Right cardiac atrium (tissue), 5 donors: ENCODE measurements around the gene OSBPL10. TPM values are rescaled to one million over a fixed set of nuclear protein-coding genes. Genes with fewer than 3 reads are reported as not detected.

Source experiments
- ATAC-seq, 2 donors: fragments of 200-7000 bp; cut with Tn5 transposase; one replicate each; pipeline versions ENCODE4 v1.8.0 to v1.9.1; 2020; ENCODE audit warnings: moderate library complexity in 2 of 2, mild to moderate bottlenecking in 1 of 2
- DNase-seq, 3 donors: peaks; one replicate each; pipeline ENCODE4 v3.0.0-alpha.2; 2020
- H3K27ac ChIP-seq: one replicate; pipeline ENCODE4 v1.5.1; 2013; ENCODE audit warnings: mild to moderate bottlenecking, low read length, control low read depth, moderate library complexity
- H3K27me3 ChIP-seq: one replicate; pipeline ENCODE4 v1.6.1; 2013; ENCODE audit not compliant: control insufficient read depth, insufficient read depth
- H3K4me1 ChIP-seq: one replicate; pipeline ENCODE4 v1.6.1; 2013; ENCODE audit warnings: low read length; ENCODE audit not compliant: control insufficient read depth, insufficient read depth
- H3K4me3 ChIP-seq: one replicate; pipeline ENCODE4 v1.5.1; 2013; ENCODE audit warnings: low read length, control low read depth
- H3K9me3 ChIP-seq: one replicate; pipeline ENCODE4 v1.6.1; 2013; ENCODE audit warnings: low read length; ENCODE audit not compliant: control insufficient read depth
- WGBS: extraction: QIAGEN DNeasy Blood & Tissue Kit; methylation state at CpG from one replicate; pipeline ENCODE4 v1.1.7; 2013; 5-methylcytosine and 5-hydroxymethylcytosine counted together
- intact Hi-C, 4 donors: fragments of 100-400 bp; cut with DNase I; formaldehyde crosslinking; loops; one replicate each; pipeline versions ENCODE4 v1.11.0 to v1.14.0; 2022 to 2023
- polyA plus RNA-seq: library from polyadenylated mRNA; stranded (reverse); fragments of 200-250 nt; gene quantifications from one replicate; pipeline ENCODE4 v1.2.3, GENCODE V29; 2013
- total RNA-seq, 4 donors: library from RNA; stranded (reverse); fragmentation: NEBNext Ultra II Directional; extraction: Animal tissue kit (Norgen Biotek cat#: 25700); gene quantifications; one replicate each; pipeline ENCODE4 v1.2.1, GENCODE V29; 2021
- donor health status: healthy with polysubstance abuse.
- donor health status: DM: no; HTN: yes; CAD: no.
- donor health status: DM: no; HTN: no; CAD: no.
- donor health status: DM: no; HTN: yes; CAD: no; lungs with severe emphysema.
- donor health status: DM: yes; HTN: yes; CAD: no.

The OSBPL10 gene
- total and polyA plus RNA-seq, 5 donors = 2.2 to 5.9 (median 4.9) TPM

GRCh38 chr3:31676556-31676955 lies 304.5 kb downstream of the OSBPL10 start:
- DNase-seq = no peak
- Histone ChIP-seq H3K9me3 (no peaks in the 10 kb centered on the region), H3K4me3 (no peak overlapping the region), H3K27me3 (no peaks in the 10 kb centered on the region), H3K4me1 (peaks cover 2% of the 10 kb centered on the region), H3K27ac (no peak overlapping the region)
- intact Hi-C loops = no loop called here
- no peak for ATAC-seq
- WGBS = 92% methylated on average over 8 of the region's 8 CpGs

- intact Hi-C loops = no loop called here
- Histone ChIP-seq H3K27me3 (no peaks in the 10 kb centered on the region), H3K4me1 (no peaks in the 10 kb centered on the region), H3K4me3 (no peak overlapping the region), H3K9me3 (no peaks in the 10 kb centered on the region), H3K27ac (no peak overlapping the region)
- DNase-seq (no peak), ATAC-seq (no peak)
- 96% methylated on average over 1 of the region's 1 CpG for WGBS
Observed at GRCh38 chr3:31673950-31674349, 307.1 kb downstream of the OSBPL10 start.

- intact Hi-C loops = no loop called here
- 51% methylated on average over 6 of the region's 6 CpGs for WGBS
- no peak for ATAC-seq
- H3K27ac ChIP-seq = no peak overlapping the region
- H3K27me3 ChIP-seq = no peaks in the 10 kb centered on the region
- H3K4me3 ChIP-seq = no peak overlapping the region
- no peaks in the 10 kb centered on the region for H3K9me3 ChIP-seq
- DNase-seq = no peak
- H3K4me1 ChIP-seq = no peaks in the 10 kb centered on the region
Observed at GRCh38 chr3:31671976-31672375, 309.1 kb downstream of the OSBPL10 start.

GRCh38 chr3:31671451-31671850 lies 309.6 kb downstream of the OSBPL10 start:
- H3K27me3 ChIP-seq = no peaks in the 10 kb centered on the region
- no peaks in the 10 kb centered on the region for H3K4me1 ChIP-seq
- 86% methylated on average over 2 of the region's 2 CpGs for WGBS
- no peak for DNase-seq
- intact Hi-C loops = no loop called here
- no peak overlapping the region for H3K4me3 ChIP-seq
- no peaks in the 10 kb centered on the region for H3K9me3 ChIP-seq
- no peak overlapping the region for H3K27ac ChIP-seq
- no peak for ATAC-seq

GRCh38 chr3:31670722-31671121 lies 310.3 kb downstream of the OSBPL10 start:
- Histone ChIP-seq H3K4me3 (no peak overlapping the region), H3K27me3 (no peaks in the 10 kb centered on the region), H3K9me3 (no peaks in the 10 kb centered on the region), H3K27ac (no peak overlapping the region), H3K4me1 (no peaks in the 10 kb centered on the region)
- no peak for DNase-seq
- intact Hi-C loops = no loop called here
- 86% methylated on average over 9 of the region's 9 CpGs for WGBS
- no peak for ATAC-seq

- Histone ChIP-seq H3K27me3 (no peaks in the 10 kb centered on the region), H3K9me3 (no peaks in the 10 kb centered on the region), H3K27ac (no peak overlapping the region), H3K4me3 (no peak overlapping the region), H3K4me1 (no peaks in the 10 kb centered on the region)
- ATAC-seq (peak in 1 of 2 donors; percentile 31), DNase-seq (no peak)
- 73% methylated on average over 1 of the region's 1 CpG for WGBS
- intact Hi-C loops = no loop called here
Observed at GRCh38 chr3:31670136-31670535, 310.9 kb downstream of the OSBPL10 start.

GRCh38 chr3:31668242-31668641 lies 312.8 kb downstream of the OSBPL10 start:
- H3K9me3 ChIP-seq = no peaks in the 10 kb centered on the region
- ATAC-seq = no peak
- no peaks in the 10 kb centered on the region for H3K4me1 ChIP-seq
- H3K27me3 ChIP-seq = no peaks in the 10 kb centered on the region
- H3K4me3 ChIP-seq = no peak overlapping the region
- intact Hi-C loops = no loop called here
- H3K27ac ChIP-seq = no peak overlapping the region
- WGBS = 94% methylated on average over 4 of the region's 4 CpGs
- no peak for DNase-seq

GRCh38 chr3:31667582-31667981 lies 313.5 kb downstream of the OSBPL10 start:
- intact Hi-C loops = no loop called here
- no peak for ATAC-seq
- no peaks in the 10 kb centered on the region for H3K27me3 ChIP-seq

GRCh38 chr3:31664031-31664430 lies 317.0 kb downstream of the OSBPL10 start:
- no peak overlapping the region for H3K27ac ChIP-seq
- H3K4me3 ChIP-seq = no peak overlapping the region
- H3K4me1 ChIP-seq = peaks cover 2% of the 10 kb centered on the region
- intact Hi-C loops = no loop called here
- 99% methylated on average over 17 of the region's 17 CpGs for WGBS
- DNase-seq = no peak
- H3K27me3 ChIP-seq = no peaks in the 10 kb centered on the region
- ATAC-seq = no peak
- no peaks in the 10 kb centered on the region for H3K9me3 ChIP-seq

More at GRCh38 chr3:31667582-31667981, 313.5 kb downstream of the OSBPL10 start:
- Histone ChIP-seq H3K9me3 (no peaks in the 10 kb centered on the region), H3K4me1 (no peaks in the 10 kb centered on the region), H3K27ac (no peak overlapping the region), H3K4me3 (no peak overlapping the region)
- WGBS = 98% methylated on average over 1 of the region's 1 CpG
- no peak for DNase-seq

- no peaks in the 10 kb centered on the region for H3K27me3 ChIP-seq
- intact Hi-C loops = no loop called here
- H3K4me1 ChIP-seq = peaks cover 2% of the 10 kb centered on the region
- DNase-seq (no peak), ATAC-seq (no peak)
- no peak overlapping the region for H3K4me3 ChIP-seq
- WGBS = 84% methylated on average over 5 of the region's 5 CpGs
- no peak overlapping the region for H3K27ac ChIP-seq
- H3K9me3 ChIP-seq = no peaks in the 10 kb centered on the region
Observed at GRCh38 chr3:31661993-31662670, 318.9 kb downstream of the OSBPL10 start.

GRCh38 chr3:31661286-31661685 lies 319.8 kb downstream of the OSBPL10 start:
- 38% methylated on average over 5 of the region's 5 CpGs for WGBS
- peak in 1 of 2 donors; percentile 71 for ATAC-seq

GRCh38 chr3:31659246-31659645 lies 321.8 kb downstream of the OSBPL10 start:
- Histone ChIP-seq H3K27me3 (no peaks in the 10 kb centered on the region), H3K9me3 (no peaks in the 10 kb centered on the region), H3K4me1 (peaks cover 2% of the 10 kb centered on the region), H3K27ac (no peak overlapping the region), H3K4me3 (no peak overlapping the region)
- no peak for ATAC-seq
- intact Hi-C loops = no loop called here
- no peak for DNase-seq

More at GRCh38 chr3:31661286-31661685, 319.8 kb downstream of the OSBPL10 start:
- H3K9me3 ChIP-seq = no peaks in the 10 kb centered on the region
- DNase-seq = no peak
- no peaks in the 10 kb centered on the region for H3K27me3 ChIP-seq
- peaks cover 2% of the 10 kb centered on the region for H3K4me1 ChIP-seq
- H3K4me3 ChIP-seq = no peak overlapping the region
- intact Hi-C loops = no loop called here
- no peak overlapping the region for H3K27ac ChIP-seq
